Transverse colon (tissue), 4 donors: ENCODE measurements around the gene SSBP2.

Experiments
- EP300 ChIP-seq: sonication (generic); formaldehyde crosslinking; IDR thresholded peaks from one replicate; pipeline ENCODE4 v1.6.1; 2017; ENCODE audit warnings: antibody characterized with exemption, low read depth
- POLR2AphosphoS5 ChIP-seq, 3 donors: sonication (generic); formaldehyde crosslinking; IDR thresholded peaks; one replicate each; pipeline ENCODE4 v1.6.1; 2016; ENCODE audit warnings: antibody characterized with exemption in 3 of 3
- TF ChIP-seq, protein P1 (sequence below), 5 experiments: fragments of 200-600 bp in 3 of 5; fragments of 450-650 bp in 2 of 5; sonication (generic) in 3 of 5; IDR thresholded peaks; 1 replicate in 2 of 5; 2 replicates in 3 of 5; pipeline ENCODE4 v1.5.1; 2016 to 2017; ENCODE audit warnings: antibody characterized with exemption in 5 of 5, inconsistent platforms in 3 of 5, mild to moderate bottlenecking in 2 of 5, moderate library complexity in 1 of 5

GRCh38 chr5:81719743-81720345 is 31.1 kb downstream of the SSBP2 start:
- TF ChIP-seq, protein P1, sequence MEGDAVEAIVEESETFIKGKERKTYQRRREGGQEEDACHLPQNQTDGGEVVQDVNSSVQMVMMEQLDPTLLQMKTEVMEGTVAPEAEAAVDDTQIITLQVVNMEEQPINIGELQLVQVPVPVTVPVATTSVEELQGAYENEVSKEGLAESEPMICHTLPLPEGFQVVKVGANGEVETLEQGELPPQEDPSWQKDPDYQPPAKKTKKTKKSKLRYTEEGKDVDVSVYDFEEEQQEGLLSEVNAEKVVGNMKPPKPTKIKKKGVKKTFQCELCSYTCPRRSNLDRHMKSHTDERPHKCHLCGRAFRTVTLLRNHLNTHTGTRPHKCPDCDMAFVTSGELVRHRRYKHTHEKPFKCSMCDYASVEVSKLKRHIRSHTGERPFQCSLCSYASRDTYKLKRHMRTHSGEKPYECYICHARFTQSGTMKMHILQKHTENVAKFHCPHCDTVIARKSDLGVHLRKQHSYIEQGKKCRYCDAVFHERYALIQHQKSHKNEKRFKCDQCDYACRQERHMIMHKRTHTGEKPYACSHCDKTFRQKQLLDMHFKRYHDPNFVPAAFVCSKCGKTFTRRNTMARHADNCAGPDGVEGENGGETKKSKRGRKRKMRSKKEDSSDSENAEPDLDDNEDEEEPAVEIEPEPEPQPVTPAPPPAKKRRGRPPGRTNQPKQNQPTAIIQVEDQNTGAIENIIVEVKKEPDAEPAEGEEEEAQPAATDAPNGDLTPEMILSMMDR (IDR thresholded peaks at IDR 0.05): no peak
- TF ChIP-seq POLR2AphosphoS5 (IDR thresholded peaks at IDR 0.05) (no peak), EP300 (no peak)
